ENCODE data around the gene PYDC1.
"Not testable (repeated sequence)": the region's sequence is repeated elsewhere in the genome, so short reads cannot be mapped to it uniquely, and the experiment has no call there.

The PYDC1 gene

DNA sequence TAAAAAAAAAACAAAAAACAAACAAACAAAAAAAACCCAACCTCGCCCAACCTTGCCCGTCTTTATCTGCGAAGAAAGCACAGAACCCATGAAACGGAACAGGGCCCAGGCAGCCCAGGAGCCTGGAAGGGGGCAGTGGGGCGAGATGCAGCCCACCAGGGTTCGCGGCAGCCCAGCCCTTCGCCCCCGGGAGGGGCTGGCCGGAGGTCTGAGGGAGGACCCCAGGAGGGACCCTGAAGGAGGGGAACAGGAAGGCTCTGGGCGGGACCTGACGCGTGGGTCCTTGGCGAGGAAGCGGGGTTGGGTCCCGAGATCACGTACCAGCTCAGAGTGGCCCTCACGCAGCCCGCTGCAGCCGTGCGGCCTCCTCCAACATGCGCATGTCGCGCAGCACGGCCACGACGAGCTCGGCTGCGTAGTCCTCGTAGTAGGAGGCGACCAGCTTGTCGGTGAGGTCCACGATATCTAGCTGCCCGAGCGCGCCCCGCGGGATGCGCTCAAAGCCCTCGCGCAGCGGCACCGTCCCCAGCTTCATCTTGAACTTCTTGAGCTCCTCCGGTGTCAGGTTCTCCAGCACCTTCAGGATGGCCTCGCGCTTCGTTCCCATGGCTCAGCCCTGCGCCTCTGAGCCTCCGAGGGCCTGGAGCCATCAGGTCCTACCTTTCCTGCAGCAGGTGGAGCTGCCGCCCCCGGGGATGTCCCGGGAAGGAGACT lies at the start of gene PYDC1:
TSS of gene PYDC1 (minus strand) at position 714 of the 714 bp plus-strand sequence. CDS start at position 607, 107 bp downstream.
- no peak for DNase-seq

DNA sequence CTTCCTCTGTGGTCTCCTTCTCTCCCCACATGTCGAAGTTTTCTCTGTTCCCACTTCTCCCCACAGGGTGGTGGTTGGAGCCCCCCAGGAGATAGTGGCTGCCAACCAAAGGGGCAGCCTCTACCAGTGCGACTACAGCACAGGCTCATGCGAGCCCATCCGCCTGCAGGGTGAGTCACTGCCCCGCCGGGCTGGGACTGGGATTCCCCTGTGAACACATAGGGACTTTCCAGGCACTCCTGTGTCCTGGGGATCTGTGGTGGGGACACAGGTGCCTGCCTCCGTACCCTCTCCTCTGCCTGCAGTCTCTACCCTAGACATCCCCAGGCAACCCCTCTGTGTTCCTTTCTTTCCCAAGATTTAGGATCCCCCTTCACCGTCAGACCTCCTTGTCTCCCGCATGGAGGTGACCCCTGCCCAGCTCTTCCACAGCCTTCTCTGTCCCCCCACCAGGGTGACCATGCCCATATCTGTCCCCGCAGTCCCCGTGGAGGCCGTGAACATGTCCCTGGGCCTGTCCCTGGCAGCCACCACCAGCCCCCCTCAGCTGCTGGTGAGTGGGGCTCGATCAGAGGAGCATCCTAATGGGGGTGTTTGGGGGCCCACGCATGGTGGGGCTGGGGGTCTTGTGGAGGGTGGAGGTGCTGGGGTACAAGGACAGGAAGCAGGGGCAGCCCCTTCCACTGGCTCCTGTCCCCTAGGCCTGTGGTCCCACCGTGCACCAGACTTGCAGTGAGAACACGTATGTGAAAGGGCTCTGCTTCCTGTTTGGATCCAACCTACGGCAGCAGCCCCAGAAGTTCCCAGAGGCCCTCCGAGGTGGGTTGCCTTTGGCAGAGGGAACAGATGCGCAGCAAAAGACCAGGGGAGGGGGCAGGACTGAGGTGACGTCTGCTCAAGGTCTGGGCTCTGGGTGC lies 48.7 kb upstream of the PYDC1 start:
- DNase-seq: no peak

DNA sequence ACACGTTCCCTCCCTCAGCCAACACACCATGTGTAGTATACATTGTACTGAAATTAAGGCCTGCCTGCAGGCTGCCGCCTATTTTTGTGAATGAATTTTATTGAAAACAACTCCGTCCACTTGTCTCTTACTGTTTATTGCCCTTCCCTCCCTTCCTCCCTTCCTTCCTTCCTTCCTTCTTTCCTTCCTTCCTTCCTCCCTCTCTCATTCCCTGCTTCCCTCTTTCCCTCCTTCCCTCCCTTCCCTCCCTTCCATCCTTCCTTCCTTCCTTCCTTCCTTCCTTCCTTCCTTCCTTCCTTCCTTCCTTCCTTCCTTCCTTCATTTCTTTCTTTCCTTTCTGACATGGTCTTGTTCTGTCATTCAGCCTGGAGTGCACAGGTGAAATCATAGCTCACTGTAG lies 45.1 kb upstream of the PYDC1 start:
- no peak for DNase-seq

DNA sequence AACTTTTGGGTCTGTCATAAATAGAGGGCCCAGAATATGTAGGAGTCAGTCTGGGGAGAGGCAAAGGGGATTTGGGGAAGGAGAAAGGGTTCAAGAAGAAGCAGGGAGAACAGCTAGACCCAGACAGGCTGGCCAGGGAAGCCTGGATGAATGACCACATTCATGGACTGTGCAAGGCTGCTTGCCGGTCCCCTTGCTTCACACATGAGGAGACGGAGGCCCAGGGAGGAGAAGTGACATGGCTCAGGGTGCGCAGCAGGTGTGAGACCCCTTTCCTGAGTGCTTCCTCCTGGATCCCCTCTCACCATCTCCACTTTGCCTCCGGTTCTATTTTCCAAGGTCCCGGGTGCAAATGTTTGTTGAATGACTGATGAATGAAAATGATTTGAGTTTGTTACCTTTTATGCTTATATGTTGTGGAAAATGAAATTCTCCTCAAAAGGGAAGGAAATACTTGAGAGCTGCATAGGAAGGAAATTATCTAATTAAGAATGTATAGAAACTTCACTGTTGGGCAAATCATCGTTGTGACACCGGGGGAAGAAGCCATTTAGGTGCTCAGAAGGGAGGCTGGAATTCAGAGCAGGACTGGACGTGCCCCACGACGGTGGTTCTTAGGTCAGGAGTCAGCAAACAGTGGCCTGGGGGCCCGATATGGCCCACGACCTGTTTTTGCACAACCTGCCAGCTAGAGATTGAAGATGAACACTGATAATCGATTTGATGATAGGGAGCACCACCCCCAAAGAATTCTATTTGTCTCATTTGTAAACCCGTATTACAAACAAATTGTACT lies 43.4 kb upstream of the PYDC1 start:
- DNase-seq: no peak

DNA sequence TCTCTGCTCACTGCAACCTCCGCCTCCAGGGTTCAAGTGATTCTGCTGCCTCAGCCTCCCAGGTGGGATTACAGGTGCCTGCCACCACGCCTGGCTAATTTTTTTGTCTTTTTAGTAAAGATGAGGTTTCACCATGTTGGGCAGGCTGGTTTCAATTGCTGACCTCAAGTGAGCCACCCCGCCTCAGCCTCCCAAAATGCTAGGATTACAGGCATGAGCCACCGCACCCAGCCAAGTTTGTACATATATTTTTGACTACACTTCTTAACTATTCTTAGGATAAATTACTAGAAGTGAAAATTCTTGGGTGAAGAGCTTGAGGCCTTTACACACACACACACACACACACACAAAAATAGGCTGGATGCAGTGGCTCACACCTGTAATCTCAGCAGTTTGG lies 41.4 kb upstream of the PYDC1 start:
- no peak for DNase-seq

DNA sequence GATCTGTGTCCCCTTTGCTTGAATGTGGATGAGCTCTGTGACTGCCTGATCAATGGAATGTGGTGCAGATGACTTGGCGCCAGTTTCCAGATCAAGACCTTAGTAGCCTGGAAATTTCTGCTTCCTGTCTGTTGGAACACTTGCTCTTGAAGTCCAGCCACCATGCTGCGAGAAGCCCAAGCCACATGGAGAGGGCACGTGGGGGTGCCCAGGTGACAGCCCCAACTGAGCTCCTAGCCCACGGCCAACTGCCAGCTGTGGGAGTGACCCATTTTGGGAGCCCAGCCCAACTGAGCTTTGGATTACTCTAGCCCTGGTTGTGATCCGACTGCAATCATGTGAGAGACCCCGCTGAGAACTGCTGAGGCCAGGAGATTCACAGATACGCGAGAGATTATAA lies 39.5 kb upstream of the PYDC1 start:
- DNase-seq: no peak

DNA sequence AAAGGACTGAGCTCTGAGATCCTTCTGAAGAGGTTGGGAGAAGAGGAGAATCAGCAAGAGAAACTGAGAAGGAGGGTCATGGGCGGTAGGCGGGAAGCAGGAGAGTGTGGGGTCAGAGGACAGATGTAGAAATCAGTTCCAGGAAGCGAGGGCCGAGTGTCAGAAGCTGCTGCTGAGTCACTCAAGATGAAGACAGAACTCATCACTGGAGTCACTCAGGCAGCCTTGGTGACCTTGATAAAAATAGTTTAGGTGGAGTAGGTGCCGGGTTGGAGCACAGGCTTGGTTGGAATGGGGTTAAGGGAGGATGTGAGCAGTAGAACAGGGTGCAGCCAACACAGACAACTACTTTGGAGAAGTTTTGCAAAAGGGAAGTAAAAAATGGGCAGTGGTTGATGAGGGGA lies 36.7 kb upstream of the PYDC1 start:
- no peak for DNase-seq

DNA sequence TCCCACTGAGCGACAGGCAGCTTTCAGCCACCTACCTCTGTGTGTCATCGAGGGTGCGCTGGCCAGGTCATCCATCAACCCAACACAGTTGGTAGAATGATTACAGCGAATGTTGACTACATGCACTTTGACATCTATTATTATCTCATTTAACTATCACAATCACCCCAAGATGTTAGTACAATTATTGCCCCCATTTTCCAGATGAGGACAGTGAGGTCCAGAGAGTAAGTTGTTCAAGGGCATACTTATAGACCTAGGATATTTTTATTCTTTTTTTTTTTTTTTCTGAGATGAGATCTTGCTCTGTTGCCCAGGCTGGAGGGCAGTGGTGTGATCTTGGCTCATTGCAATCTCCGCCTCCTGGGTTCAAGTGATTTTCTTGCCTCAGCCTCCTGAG lies 34.5 kb upstream of the PYDC1 start:
- no peak for DNase-seq

DNA sequence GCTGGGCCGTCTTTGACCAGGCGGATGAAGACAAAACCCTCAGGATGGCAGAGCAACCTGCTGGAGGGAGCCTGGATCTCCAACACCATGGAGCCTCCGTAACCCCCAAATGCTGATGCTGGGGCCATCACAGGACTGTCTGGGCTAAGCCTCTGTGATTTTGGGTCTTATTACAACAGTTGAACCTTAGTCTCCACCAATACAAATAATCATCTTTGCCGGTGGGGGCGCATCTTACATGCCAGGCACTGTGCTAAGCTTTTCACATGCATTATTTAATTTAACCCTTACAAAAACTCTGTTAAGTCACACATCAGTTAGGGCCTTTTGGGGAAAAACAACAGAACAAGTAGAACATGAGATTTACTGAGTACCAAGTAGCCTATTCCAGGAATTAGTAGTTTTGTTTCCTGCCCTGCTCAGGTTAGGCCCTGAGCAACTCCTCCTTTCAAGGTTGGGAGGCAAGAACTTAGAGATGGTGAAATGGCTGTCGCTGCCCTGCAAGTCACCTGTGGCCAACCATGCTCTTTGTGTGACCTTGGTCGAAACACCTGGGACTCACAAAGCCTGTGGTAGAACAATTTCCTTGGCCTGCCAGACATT lies 33.9 kb upstream of the PYDC1 start:
- DNase-seq: no peak

DNA sequence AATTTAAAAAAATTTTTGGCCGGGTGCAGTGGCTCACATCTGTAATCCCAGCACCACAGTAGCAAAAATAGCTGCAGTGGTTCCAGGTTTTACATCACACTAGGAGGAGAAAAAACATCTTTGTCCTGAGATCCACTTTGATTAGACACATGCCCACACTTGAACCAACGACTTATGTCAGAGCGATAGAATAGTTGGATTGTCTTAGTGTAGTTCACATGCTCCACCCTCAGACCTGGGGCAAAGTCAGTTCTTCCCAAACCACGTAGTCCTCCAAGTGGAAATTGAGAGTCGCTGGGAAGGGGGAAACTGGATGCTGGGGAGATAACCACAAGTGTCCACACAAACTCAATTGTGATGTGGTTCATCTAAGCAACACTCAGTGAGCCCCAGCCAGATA lies 31.4 kb upstream of the PYDC1 start:
- DNase-seq: no peak

DNA sequence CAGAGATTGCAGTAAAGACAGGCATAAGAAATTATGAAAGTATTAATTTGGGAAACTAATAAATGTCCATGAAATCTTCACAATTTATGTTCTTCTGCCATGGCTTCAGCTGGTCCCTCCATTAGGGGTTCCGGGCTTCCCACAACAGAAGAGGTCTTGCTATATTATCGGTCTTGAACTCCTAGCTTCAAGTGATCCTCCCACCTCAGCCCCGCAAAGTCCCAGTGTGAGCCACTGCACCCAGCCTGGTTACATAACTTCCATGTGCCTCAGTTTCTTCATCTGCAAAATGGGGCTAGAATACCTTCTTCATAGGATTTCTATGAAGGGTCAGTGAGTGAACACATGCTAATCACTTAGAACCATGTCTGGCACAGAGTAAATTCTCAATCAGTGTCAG lies 29.4 kb upstream of the PYDC1 start:
- no peak for DNase-seq

DNA sequence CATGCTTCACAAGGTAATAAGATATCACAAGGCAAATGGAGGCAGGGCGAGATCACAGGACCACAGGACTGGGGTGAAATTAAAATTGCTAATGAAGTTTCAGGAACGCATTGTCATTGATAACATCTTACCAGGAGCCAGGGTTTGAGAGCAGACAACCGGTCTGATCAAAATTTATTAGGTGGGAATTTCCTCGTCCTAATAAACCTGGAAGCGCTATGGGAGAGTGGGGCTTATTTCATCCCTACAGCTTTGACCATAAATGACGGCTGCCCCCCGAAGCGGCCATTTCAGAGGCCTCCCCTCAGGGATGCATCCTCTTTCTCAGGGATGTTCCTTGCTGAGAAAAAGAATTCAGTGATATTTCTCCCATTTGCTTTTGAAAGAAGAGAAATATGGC lies 28.7 kb upstream of the PYDC1 start:
- not testable (repeated sequence) for DNase-seq

DNA sequence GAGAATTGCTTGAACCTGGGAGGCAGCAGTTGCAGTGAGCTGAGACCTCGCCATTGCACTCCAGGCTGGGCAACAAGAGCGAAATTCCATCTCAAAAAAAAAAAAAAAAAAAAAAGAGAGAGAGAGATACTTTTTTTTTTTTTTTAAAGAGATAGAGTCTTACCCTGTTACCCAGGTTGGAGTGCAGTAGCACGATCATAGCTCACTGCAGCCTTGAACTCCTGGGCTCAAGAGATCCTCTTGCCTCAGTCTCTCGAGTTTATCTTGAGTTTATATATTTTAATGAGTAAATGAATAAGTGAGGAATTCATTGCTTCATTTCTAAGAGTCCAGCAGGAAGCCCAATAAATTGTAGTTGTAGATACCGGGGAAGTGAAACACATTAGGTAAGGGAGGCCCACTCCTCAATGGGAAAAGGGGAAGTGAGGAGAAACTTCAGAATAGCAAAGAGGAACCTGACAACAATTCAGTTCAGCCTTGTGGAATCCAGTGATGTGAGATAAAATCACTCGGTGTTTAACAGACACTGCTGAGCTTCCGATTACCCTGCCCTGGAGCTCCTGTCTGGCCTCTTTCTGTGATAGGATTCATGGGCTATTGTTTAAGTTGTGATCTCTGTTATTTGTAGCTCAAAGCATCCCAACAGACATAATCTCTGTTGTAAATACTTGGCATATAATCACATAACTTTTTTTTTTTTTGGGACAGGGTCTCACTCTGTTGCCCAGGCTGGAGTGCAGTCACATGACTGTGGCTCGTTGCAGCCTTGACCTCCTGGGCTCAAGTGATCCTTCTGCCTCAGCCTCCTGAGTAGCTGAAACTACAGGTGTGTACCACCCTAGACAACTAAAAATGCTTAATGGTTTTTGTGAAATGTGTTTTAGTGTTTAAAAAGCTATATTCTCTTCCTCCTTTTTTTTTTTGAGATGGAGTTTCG lies 27.1 kb upstream of the PYDC1 start:
- DNase-seq: no peak

DNA sequence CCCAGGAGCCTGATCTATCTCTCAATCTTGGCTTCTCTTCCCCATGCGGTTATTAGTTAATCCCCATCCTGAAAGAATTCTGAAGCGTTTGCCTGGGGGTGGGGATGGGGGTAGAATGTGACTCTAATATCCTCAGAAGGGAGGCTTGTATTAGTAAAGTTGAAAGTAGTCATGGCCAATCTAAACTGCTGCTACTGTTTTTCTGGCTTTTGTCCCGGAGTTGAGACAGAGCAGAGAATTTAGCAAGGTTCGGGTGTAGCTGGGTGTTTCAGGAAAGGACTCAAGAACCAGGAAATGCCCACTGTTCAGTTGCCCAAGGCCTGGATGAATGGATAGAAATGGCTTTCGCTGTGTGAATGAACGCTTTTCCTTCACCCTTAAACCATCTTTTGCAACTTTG lies 25.3 kb upstream of the PYDC1 start:
- no peak for DNase-seq

DNA sequence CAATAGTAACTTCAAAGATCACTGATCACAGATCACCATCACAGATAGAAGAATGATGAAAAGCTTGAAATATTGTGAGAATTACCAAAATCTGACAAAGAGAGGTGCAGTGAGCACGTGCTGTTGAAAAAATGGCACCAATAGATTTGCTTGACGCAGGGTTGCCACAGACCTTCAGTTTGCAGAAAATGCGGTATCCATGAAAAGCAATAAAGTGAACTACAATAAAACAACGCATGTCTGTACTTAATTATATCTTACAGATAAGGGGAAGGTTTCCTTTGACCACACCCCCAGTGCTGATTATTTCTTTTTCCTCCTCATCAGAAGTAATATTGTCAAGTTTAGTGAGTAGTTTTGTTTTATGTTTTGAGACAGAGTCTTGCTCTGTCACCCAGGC lies 21.1 kb upstream of the PYDC1 start:
- DNase-seq: no peak

DNA sequence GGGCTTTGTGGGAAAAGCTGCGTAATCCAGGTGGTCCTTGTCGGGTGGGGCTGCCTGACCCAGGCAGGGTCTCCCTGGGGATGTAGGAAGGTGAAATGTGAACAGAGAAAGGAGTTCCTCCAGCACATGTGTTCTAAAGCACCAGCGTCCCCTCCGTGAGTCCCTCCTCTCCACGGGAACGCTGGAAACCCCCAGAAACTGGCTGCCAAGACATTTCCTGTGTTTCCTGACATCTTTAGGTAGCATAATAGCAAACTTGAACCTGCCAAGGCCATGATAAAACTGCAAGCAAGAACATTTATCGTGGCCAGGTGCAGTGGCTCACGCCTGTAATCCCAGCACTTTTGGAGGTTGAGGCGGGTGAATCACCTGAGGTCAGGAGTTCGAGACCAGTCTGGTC lies 12.6 kb upstream of the PYDC1 start:
- DNase-seq: no peak

DNA sequence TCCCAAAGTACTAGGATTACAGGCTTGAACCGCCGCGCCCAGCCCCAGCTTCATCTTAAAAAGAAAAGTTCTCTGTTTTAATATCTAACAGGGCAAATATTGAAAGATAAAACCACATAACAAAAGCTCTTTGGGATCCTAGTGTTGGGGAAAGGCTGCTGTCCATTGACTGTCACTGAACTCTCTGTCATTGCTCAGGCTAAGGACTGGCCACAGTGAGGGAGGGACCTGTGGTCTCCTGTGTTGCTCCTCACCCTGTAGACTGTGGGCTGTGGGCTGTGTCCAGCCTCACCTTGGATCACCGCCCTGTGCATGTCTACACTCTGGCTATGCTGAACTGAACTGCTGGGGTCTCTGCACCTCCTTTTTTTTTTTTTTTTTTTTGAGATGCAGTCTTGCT lies 11.3 kb upstream of the PYDC1 start:
- no peak for DNase-seq

DNA sequence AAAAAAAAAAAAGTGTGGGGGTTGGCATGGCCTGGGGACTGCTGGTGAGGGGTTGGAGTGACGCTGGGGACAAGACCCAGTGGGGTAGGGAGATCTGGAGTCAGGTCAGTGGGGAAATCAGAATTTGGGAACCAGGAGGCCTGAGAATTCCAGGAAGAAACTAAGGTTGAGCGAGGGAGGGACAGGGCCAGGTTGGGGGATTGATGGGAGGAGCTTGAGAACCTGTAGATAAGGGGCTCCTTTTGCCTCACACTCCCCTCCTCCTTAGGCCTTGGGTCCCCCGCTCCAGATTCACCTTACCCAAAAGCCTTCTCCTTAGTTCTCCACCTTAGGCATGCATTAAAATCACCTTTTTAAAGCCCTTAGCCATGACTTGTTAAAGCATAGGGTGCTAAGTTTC lies 8.3 kb upstream of the PYDC1 start:
- no peak for DNase-seq

DNA sequence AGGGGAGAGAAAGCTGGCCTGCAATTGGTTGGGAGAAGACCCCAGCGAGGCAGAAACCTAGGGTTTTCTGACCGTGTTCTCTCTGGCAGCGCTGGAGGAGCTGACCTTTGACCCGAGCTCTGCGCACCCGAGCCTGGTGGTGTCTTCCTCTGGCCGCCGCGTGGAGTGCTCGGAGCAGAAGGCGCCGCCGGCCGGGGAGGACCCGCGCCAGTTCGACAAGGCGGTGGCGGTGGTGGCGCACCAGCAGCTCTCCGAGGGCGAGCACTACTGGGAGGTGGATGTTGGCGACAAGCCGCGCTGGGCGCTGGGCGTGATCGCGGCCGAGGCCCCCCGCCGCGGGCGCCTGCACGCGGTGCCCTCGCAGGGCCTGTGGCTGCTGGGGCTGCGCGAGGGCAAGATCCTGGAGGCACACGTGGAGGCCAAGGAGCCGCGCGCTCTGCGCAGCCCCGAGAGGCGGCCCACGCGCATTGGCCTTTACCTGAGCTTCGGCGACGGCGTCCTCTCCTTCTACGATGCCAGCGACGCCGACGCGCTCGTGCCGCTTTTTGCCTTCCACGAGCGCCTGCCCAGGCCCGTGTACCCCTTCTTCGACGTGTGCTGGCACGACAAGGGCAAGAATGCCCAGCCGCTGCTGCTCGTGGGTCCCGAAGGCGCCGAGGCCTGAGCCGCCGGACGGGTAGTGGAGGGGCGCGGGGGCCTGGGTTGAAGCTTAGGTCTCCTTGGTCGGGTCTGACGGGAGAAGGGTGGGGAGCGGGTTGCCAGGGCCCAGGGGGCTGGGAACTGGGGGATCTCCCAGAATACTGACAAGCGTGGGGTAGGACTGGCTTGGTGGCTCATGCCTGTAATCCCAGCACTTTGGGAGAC lies 7.4 kb upstream of the PYDC1 start:
- no peak for DNase-seq

DNA sequence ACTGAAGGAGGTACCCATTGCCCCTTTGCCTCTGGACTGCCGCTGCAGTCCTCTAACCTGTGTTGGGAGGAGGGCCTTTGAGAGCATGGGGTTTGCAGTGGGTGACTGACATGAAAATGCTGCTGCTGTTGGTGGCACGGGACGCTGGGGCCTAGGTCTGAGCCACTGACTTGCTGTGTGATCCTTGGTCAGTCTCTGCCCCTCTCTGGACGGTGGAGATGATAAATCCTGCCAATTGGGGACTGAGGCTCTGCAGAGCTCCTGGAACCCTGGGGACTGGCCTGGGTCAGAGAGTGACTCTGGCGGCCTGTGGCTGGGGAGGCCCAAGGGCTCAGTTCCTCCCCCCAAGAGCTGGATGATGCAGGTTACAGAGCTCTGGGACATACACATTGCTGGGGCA lies 6.1 kb upstream of the PYDC1 start:
- DNase-seq: no peak
